B cell (primary cell): ENCODE results near the gene TCFL5.

ENCODE experiments used
- EZH2 ChIP-seq: IDR thresholded peaks from 2 replicates; pipeline ENCODE4 v1.6.1; 2012; ENCODE audit warnings: borderline replicate concordance, low read depth, mild to moderate bottlenecking, moderate library complexity, low read length; ENCODE audit not compliant: insufficient read depth, poor library complexity, severe bottlenecking
- TF ChIP-seq, protein P1 (sequence below): fragments of 200-600 bp; IDR thresholded peaks from one replicate; pipeline ENCODE4 v1.8.0; 2022; ENCODE audit warnings: antibody characterized with exemption, mild to moderate bottlenecking

- TF ChIP-seq, protein P1, sequence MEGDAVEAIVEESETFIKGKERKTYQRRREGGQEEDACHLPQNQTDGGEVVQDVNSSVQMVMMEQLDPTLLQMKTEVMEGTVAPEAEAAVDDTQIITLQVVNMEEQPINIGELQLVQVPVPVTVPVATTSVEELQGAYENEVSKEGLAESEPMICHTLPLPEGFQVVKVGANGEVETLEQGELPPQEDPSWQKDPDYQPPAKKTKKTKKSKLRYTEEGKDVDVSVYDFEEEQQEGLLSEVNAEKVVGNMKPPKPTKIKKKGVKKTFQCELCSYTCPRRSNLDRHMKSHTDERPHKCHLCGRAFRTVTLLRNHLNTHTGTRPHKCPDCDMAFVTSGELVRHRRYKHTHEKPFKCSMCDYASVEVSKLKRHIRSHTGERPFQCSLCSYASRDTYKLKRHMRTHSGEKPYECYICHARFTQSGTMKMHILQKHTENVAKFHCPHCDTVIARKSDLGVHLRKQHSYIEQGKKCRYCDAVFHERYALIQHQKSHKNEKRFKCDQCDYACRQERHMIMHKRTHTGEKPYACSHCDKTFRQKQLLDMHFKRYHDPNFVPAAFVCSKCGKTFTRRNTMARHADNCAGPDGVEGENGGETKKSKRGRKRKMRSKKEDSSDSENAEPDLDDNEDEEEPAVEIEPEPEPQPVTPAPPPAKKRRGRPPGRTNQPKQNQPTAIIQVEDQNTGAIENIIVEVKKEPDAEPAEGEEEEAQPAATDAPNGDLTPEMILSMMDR: peak; percentile 7
- no peak for TF ChIP-seq EZH2
These were observed 68.5 kb downstream of the TCFL5 start for GRCh38 chr20:62792940-62793756.
